ENCODE measurements around the gene SCAMP4. TPM values are rescaled to one million over a fixed set of nuclear protein-coding genes. Genes with fewer than 3 reads are reported as not detected.

The SCAMP4 gene
- total RNA-seq, 1 experiment from 2014 or later: 63.3 TPM

- Histone ChIP-seq H3K4me1 (ENCODE audit: control insufficient read depth in 1 of 2, insufficient read depth in 2 of 2, low read length in 2 of 2) (no peaks in the 10 kb centered on the region), H3K9me2 (ENCODE audit: insufficient read depth) (no peaks in the 10 kb centered on the region), H3K9ac (ENCODE audit: low read length) (no peak overlapping the region), H3K4me2 (ENCODE audit: low read length) (no peak overlapping the region), H2AFZ (ENCODE audit: low read depth, low read length, poor library complexity, severe bottlenecking) (no peak overlapping the region), H3K9me3 (ENCODE audit: control insufficient read depth in 1 of 2, insufficient read depth in 1 of 2, low read depth in 1 of 2, low read length in 2 of 2) (no peaks in the 10 kb centered on the region), H3K4me3 (replicated peaks in 1 of 2; ENCODE audit: low read depth in 1 of 2, low read length in 2 of 2) (no peak overlapping the region), H3K27me3 (ENCODE audit: insufficient read depth, low read length) (no peaks in the 10 kb centered on the region), H3K36me3 (ENCODE audit: control insufficient read depth in 1 of 2, insufficient read depth in 2 of 2, low read length in 2 of 2) (no peaks in the 10 kb centered on the region; a peak in 3 of 4 replicates), H3K27ac (ENCODE audit: low read depth, low read length) (no peak overlapping the region), H4K20me1 (ENCODE audit: insufficient read depth) (no peaks in the 10 kb centered on the region), H3K79me2 (ENCODE audit: insufficient read depth, low read length) (peaks cover 67% of the 10 kb centered on the region)
- ChIA-PET POLR2A (no interaction called here), RAD21 (ENCODE audit: low non-redundant PET in 1 of 2, low total read pairs in 2 of 2, uncharacterized antibody in 2 of 2, unreplicated experiment in 2 of 2) (no interaction called here), CTCF (no interaction called here)
- no peak for DNase-seq (ENCODE audit: low read depth, low spot score)
- no peak for ATAC-seq
- TF ChIP-seq EZH2 (IDR thresholded peaks at IDR 0.05) (no peak), POLR2A (IDR thresholded peaks at IDR 0.05; ENCODE audit: borderline replicate concordance, extremely low read depth, insufficient read depth, insufficient read length) (no peak)
- BruUV-seq (replicated peaks): no TSS peak
- intact Hi-C loops (cut with micrococcal nuclease): no loop called here
These were observed 65.8 kb downstream of the SCAMP4 start for GRCh38 chr19:1970806-1971502.

GRCh38 chr19:1974381-1975161 is 69.4 kb downstream of the SCAMP4 start:
- Histone ChIP-seq H3K27me3 (ENCODE audit: insufficient read depth, low read length) (no peaks in the 10 kb centered on the region), H4K20me1 (ENCODE audit: insufficient read depth) (no peaks in the 10 kb centered on the region), H3K36me3 (ENCODE audit: control insufficient read depth in 1 of 2, insufficient read depth in 2 of 2, low read length in 2 of 2) (peaks cover 4 to 6% of the 10 kb centered on the region in 2 experiments; a peak in 3 of 4 replicates), H2AFZ (ENCODE audit: low read depth, low read length, poor library complexity, severe bottlenecking) (no peak overlapping the region), H3K9me3 (ENCODE audit: control insufficient read depth in 1 of 2, insufficient read depth in 1 of 2, low read depth in 1 of 2, low read length in 2 of 2) (no peaks in the 10 kb centered on the region), H3K9me2 (ENCODE audit: insufficient read depth) (no peaks in the 10 kb centered on the region), H3K4me1 (ENCODE audit: control insufficient read depth in 1 of 2, insufficient read depth in 2 of 2, low read length in 2 of 2) (no peaks in the 10 kb centered on the region), H3K27ac (ENCODE audit: low read depth, low read length) (no peak overlapping the region), H3K4me2 (ENCODE audit: low read length) (no peak overlapping the region), H3K9ac (ENCODE audit: low read length) (no peak overlapping the region), H3K79me2 (ENCODE audit: insufficient read depth, low read length) (peaks cover 67% of the 10 kb centered on the region), H3K4me3 (replicated peaks in 1 of 2; ENCODE audit: low read depth in 1 of 2, low read length in 2 of 2) (no peak overlapping the region)
- intact Hi-C loops (cut with micrococcal nuclease): no loop called here
- ChIA-PET RAD21 (ENCODE audit: low non-redundant PET in 1 of 2, low total read pairs in 2 of 2, uncharacterized antibody in 2 of 2, unreplicated experiment in 2 of 2) (no interaction called here), CTCF (no interaction called here), POLR2A (no interaction called here)
- TF ChIP-seq JUND (IDR thresholded peaks at IDR 0.05) (no peak), EZH2 (IDR thresholded peaks at IDR 0.05) (no peak), SRF (IDR thresholded peaks at IDR 0.05; ENCODE audit: low read depth) (no peak), CEBPB (IDR thresholded peaks at IDR 0.05; ENCODE audit: low read depth) (no peak), POLR2A (IDR thresholded peaks at IDR 0.05; ENCODE audit: borderline replicate concordance, extremely low read depth, insufficient read depth, insufficient read length) (no peak), CBX3 (IDR thresholded peaks at IDR 0.05; ENCODE audit: low read depth) (no peak), EGR1 (IDR thresholded peaks at IDR 0.05; ENCODE audit: low read depth) (no peak), REST (IDR thresholded peaks at IDR 0.05; ENCODE audit: low read depth) (no peak), SP1 (IDR thresholded peaks at IDR 0.05; ENCODE audit: low read depth) (no peak)
- DNase-seq (ENCODE audit: low read depth, low spot score) (no peak), ATAC-seq (no peak)
- no TSS peak for BruUV-seq (replicated peaks)

All from HCT116 (cell line).